Immature natural killer cell (primary cell): ENCODE measurements around the gene SORT1. TPM values are rescaled to one million over a fixed set of nuclear protein-coding genes. Genes with fewer than 3 reads are reported as not detected.
"Not testable (repeated sequence)": the region's sequence is repeated elsewhere in the genome, so short reads cannot be mapped to it uniquely, and the experiment has no call there.

ENCODE experiments used
- DNase-seq, 3 donors: peaks; one replicate each; pipeline ENCODE4 v3.0.0; 2022; ENCODE audit warnings: mixed read lengths in 1 of 3
- H3K27ac Mint-ChIP-seq, 6 donors: one replicate each; pipeline ENCODE4 v1.8.0; 2020; ENCODE audit warnings: mixed read lengths in 6 of 6, mild to moderate bottlenecking in 5 of 6, inconsistent platforms in 4 of 6, moderate library complexity in 3 of 6
- H3K27me3 Mint-ChIP-seq, 3 donors: one replicate each; pipeline ENCODE4 v1.8.0; 2020 to 2021; ENCODE audit warnings: low read depth in 3 of 3, mild to moderate bottlenecking in 3 of 3, mixed read lengths in 3 of 3, moderate library complexity in 3 of 3, inconsistent platforms in 1 of 3
- H3K36me3 Mint-ChIP-seq, 3 donors: one replicate each; pipeline ENCODE4 v1.8.0; 2020; ENCODE audit warnings: mixed read lengths in 3 of 3, inconsistent platforms in 2 of 3, mild to moderate bottlenecking in 2 of 3
- H3K4me1 Mint-ChIP-seq, 2 donors: one replicate each; pipeline ENCODE4 v1.8.0; 2020; ENCODE audit warnings: inconsistent platforms in 2 of 2, mild to moderate bottlenecking in 2 of 2, mixed read lengths in 2 of 2, moderate library complexity in 1 of 2
- H3K4me3 Mint-ChIP-seq, 5 donors: one replicate each; pipeline ENCODE4 v1.8.0; 2020; ENCODE audit warnings: mild to moderate bottlenecking in 5 of 5, mixed read lengths in 5 of 5, inconsistent platforms in 3 of 5, moderate library complexity in 3 of 5
- H3K9me3 Mint-ChIP-seq, 6 donors: one replicate each; pipeline ENCODE4 v1.8.0; 2020; ENCODE audit warnings: mild to moderate bottlenecking in 6 of 6, mixed read lengths in 6 of 6, inconsistent platforms in 4 of 6, moderate library complexity in 3 of 6
- polyA plus RNA-seq, 3 donors: library from polyadenylated mRNA; unstranded; fragments of 300-500 nt; fragmentation: Illumina TruSeq; gene quantifications; one replicate each; pipeline ENCODE4 v1.2.3, GENCODE V29; 2021

SORT1 gene
- polyA plus RNA-seq, 3 donors from 2014 or later = 0.54 to 1.6 TPM; not detected in 1

DNA sequence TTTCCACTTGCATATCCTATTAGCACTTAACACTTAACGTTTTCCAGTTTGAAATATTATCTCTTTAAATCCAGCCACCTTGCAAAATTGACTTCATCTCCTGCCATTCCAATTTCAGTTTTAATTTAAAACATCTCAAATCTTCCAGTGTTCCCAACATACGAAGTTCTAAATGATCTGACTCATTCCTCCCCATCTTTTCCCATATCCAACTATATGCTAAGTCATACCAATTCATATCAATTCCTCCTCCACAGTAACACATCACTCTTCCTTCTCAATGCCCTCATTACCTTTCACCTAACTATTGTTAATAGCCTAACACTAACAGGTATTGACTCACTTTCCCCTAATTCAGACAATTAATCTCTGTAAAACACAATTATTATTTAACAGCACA, 25.8 kb upstream of the SORT1 start:
- H3K9me3 Mint-ChIP-seq = no peaks in the 10 kb centered on the region
- H3K27me3 Mint-ChIP-seq = peaks cover 4 to 17% (median 4%) of the 10 kb centered on the region in 3 donors
- H3K4me3 Mint-ChIP-seq = peak overlapping the region in 3 of 5 donors; percentile 43 to 98 (median 54)
- DNase-seq = no peak
- peaks cover 0 to 8% (median 0%) of the 10 kb centered on the region in 3 donors for H3K36me3 Mint-ChIP-seq
- peak overlapping the region; percentile 96 to 99 (median 98) for H3K27ac Mint-ChIP-seq
- H3K4me1 Mint-ChIP-seq = peaks cover 41 to 56% of the 10 kb centered on the region in 2 donors

DNA sequence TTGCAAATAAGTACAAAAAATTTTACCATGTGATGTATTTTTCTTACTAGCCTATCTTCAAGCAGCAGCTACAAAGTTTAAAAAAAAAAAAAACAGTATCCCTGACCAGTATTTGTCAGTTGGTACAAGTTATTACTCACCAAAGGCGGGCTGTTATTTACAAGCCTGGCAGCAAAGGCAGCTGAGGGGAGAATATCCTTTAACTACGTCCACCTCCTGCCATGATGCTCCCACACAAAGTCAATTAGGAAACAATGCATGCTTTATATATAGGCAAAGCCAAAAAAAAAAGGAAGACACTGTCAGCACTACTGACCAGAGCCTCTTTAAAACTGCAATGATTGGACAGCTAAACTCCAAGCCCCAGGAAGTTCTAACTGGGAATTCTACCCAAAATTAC, 14.8 kb upstream of the SORT1 start:
- Mint-ChIP-seq H3K4me3 (no peak overlapping the region), H3K9me3 (no peaks in the 10 kb centered on the region), H3K36me3 (peaks cover 22 to 67% (median 47%) of the 10 kb centered on the region in 3 donors), H3K27ac (no peak overlapping the region), H3K4me1 (peaks cover 21 to 49% of the 10 kb centered on the region in 2 donors), H3K27me3 (no peaks in the 10 kb centered on the region)
- DNase-seq = no peak

DNA sequence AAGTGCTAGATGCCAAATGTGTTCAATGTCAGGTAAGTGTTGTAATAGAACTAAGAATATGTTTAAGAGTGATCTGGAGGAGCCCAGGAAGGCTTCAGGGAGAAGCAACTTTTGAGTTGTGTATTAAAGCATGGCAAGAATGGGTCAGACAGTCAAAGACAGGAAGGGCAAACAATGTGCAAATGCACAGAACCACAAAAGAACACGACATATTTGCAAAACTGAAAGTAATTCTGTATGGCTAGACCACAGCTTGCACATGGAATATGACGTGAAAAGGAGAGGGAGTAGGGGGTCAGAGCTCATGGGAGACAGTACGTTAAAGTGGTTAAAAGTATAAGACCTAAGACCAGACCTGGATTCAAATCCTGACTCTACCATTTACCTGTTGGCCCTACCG, 7.1 kb upstream of the SORT1 start:
- peak; percentile 33 to 48 (median 42) for DNase-seq
- peaks cover 0 to 1% (median 0%) of the 10 kb centered on the region in 3 donors for H3K27me3 Mint-ChIP-seq
- peaks cover 15 to 23% of the 10 kb centered on the region in 2 donors for H3K4me1 Mint-ChIP-seq
- H3K36me3 Mint-ChIP-seq = peaks cover 20 to 43% (median 29%) of the 10 kb centered on the region in 3 donors
- peak overlapping the region in 4 of 5 donors; percentile 8 to 47 (median 32) for H3K4me3 Mint-ChIP-seq
- peak overlapping the region; percentile 84 to 94 (median 88) for H3K27ac Mint-ChIP-seq
- no peaks in the 10 kb centered on the region for H3K9me3 Mint-ChIP-seq

DNA sequence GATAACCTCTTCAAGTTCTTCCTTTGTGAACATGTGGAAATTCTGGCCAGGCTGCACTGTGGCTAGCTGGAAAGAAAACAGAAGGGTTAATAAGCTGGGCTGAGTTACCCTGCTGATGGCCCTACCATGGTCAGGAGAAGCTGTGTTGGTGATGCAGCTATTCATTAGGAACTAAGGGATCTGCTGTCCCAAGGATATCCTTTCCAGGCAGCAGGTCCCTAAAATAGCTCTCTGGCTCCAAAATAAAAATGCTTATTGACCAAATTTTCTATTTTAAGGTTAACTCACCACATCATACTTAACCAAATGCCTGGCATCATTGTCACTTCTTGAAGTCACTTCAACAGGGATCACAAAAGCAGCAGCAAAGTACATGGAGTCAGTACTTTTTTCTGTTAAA, 4.3 kb upstream of the SORT1 start:
- peaks cover 23 to 35% of the 10 kb centered on the region in 2 donors for H3K4me1 Mint-ChIP-seq
- H3K4me3 Mint-ChIP-seq = no peak overlapping the region
- no peak overlapping the region for H3K27ac Mint-ChIP-seq
- H3K9me3 Mint-ChIP-seq = no peaks in the 10 kb centered on the region
- peaks cover 2 to 4% (median 3%) of the 10 kb centered on the region in 3 donors for H3K27me3 Mint-ChIP-seq
- no peak for DNase-seq
- H3K36me3 Mint-ChIP-seq = peaks cover 15 to 28% (median 17%) of the 10 kb centered on the region in 3 donors

DNA sequence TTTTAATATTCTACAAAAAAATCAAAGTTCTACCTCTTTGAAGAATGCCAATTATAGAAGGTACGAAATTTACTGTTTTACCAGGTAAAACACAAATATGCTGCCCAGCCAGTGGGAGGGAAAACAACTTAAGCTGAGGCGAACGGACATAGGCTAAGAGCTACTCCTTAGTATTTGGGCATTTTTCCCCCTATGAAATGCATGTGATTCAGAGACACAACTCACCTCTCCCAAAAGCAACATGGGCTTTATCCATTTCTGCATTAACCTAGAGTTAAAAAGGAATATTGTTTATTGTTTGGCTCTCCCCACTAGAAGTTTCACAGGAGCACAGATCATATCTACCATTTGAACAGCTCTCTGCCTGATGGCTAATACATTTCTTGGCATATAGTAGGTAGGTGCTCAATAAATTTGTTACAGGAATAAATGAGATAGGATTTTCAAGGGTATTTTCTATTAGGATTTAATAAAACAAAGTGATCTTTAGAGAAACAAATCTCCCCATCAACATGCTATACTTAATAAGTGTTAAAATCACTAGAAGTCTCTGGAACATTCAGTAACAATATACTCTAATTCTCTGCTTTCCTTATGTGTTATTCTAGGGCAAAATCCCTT, 2.4 kb upstream of the SORT1 start:
- peak overlapping the region in 1 of 6 donors; percentile 33 for H3K27ac Mint-ChIP-seq

DNA sequence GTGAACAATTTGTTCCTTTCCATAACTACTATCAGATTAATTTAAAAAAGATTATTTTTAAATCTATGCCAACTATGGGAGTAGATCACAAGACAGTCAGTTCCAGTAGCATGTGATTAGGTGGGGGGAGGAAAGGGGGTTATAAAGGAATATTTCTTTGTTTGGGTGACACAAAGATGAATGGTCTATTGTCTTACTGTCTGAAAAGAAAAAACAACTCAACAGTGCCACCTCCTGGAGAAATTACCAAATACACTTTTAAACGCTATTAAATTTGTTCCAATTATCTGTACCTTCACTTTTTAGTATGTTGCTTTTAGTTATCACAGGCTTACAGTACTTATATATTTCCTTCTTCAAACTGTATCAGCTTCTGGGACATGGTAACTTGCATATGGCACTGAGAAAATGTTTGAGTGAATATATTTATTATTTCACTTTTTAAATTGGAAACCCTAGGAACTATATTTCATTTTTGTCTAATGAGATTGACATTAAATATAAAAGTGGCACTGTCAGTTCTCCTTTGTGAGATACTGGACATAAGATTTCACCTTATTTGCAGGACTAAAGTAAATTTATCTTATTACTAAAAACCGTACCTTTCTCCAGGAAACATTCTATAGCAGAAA, 1.7 kb upstream of the SORT1 start:
- Mint-ChIP-seq H3K27me3 (peaks cover 11 to 23% (median 18%) of the 10 kb centered on the region in 3 donors), H3K4me1 (peaks cover 16 to 26% of the 10 kb centered on the region in 2 donors), H3K36me3 (peaks cover 0 to 9% (median 3%) of the 10 kb centered on the region in 3 donors), H3K4me3 (peak overlapping the region; percentile 43 to 79 (median 52)), H3K9me3 (no peaks in the 10 kb centered on the region), H3K27ac (peak overlapping the region in 2 of 6 donors; percentile 35 to 65)
- DNase-seq = peak; percentile 42 to 59 (median 49)

More for the DNA sequence above, 2.4 kb upstream of the SORT1 start:
- Mint-ChIP-seq H3K9me3 (no peaks in the 10 kb centered on the region), H3K27me3 (peaks cover 8 to 19% (median 15%) of the 10 kb centered on the region in 3 donors), H3K4me3 (no peak overlapping the region), H3K36me3 (peaks cover 7 to 16% (median 10%) of the 10 kb centered on the region in 3 donors), H3K4me1 (peaks cover 23 to 33% of the 10 kb centered on the region in 2 donors)
- DNase-seq = no peak

DNA sequence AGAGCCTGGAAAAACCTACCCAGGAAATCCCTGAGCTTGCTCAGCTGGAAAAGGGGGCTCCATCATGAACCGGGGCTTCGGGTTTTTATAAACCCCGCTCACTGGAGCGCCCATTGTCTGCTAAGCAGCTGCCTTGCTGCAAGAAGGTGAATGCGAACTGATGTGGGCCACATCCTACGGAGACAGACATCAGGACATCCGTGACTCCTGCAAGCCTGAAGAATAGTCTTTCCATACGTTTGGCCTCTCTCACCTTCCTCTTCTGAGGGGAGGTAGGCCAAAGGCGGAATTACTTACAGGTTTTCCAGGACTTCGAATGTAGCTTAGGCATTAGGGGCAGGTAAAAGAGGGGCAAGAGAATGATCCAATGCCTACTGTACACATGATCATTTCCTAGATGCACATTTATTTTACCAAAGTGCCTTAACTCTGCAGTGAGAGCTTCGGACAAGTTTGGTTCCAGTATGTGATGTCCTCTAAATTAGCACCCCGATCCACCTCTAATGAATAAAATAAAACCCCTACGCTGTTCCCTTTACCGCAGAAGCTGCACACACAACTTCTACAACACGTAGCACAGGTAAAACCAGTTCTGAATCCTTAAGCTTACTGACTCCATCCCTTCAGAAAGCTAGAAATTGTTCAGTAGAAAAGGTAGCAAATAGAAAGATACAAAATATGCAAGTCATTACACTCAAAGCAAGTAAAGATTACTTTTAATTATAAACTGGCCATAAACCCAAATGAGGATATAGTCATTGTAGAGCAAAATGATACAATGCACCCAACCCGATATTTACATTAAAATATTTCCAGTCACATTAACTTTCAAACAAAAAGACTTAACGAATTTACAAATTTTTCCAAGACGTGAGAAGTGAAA, 866 bp upstream of the SORT1 start:
- Mint-ChIP-seq H3K4me3 (peak overlapping the region; percentile 70 to 81 (median 76)), H3K27me3 (peaks cover 13 to 23% (median 18%) of the 10 kb centered on the region in 3 donors), H3K36me3 (peaks cover 0 to 9% (median 3%) of the 10 kb centered on the region in 3 donors), H3K9me3 (no peaks in the 10 kb centered on the region), H3K27ac (no peak overlapping the region), H3K4me1 (peaks cover 14 to 23% of the 10 kb centered on the region in 2 donors)
- no peak for DNase-seq

DNA sequence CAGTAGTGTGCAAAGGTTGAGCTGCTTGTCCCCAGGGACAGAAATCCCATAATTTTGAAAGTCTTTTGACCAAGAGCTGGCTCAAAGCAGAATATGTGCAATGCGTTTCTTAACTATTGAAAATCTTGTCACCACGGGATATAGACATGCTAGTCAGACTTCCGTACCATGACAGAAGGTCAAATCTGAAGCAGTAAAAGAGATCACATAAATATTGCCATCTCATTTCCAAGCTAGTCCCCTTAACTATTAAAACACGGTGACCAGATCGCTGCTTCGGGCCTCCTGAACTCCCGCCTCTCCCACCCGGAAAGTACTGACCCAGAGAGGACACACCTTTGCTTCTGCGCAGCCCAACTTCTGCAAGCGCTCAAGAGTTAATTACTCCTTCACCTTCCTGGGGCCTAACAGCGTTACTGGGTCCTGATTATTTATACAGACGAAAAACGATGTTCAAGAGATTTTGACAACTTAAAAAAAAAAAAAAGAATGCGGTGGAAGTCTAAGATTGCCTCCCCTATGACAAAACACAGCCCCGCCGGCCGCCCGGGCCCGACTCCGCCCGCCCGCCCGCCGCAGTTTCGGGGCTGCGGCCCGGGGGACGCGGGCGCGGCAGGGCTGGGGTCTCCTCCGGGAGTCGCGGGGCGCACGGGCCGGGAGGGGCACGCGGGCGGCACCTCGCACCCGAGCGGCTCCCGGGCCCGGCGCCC, 692 bp downstream of the SORT1 start:
- peaks cover 16 to 25% (median 18%) of the 10 kb centered on the region in 3 donors for H3K27me3 Mint-ChIP-seq
- peaks cover 0 to 7% (median 3%) of the 10 kb centered on the region in 3 donors for H3K36me3 Mint-ChIP-seq
- DNase-seq = peak in 1 of 3 donors; percentile 2
- peak overlapping the region in 1 of 6 donors; percentile 66 for H3K27ac Mint-ChIP-seq
- no peaks in the 10 kb centered on the region for H3K9me3 Mint-ChIP-seq
- peak overlapping the region; percentile 85 to 90 (median 88) for H3K4me3 Mint-ChIP-seq
- peaks cover 14 to 23% of the 10 kb centered on the region in 2 donors for H3K4me1 Mint-ChIP-seq

DNA sequence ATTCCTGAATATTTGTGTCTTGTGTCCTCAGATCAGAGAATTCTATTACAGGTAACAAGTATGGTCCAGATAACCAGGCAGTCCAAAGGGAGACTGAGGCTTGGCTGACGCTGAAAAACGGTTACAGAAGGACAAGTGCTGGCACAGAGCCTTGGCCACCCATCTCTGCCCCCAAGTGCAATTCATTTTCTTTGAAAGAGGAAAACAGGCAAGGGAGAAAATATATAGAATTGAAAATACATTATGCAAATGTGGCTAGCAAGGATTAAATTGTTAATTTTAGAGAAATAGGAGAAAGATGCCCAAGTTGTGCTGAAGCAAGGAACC, 1.2 kb downstream of the SORT1 start:
- peaks cover 14 to 23% of the 10 kb centered on the region in 2 donors for H3K4me1 Mint-ChIP-seq
- peaks cover 16 to 27% (median 18%) of the 10 kb centered on the region in 3 donors for H3K27me3 Mint-ChIP-seq
- no peak for DNase-seq
- H3K36me3 Mint-ChIP-seq = peaks cover 0 to 5% (median 3%) of the 10 kb centered on the region in 3 donors
- H3K9me3 Mint-ChIP-seq = no peaks in the 10 kb centered on the region
- no peak overlapping the region for H3K27ac Mint-ChIP-seq
- H3K4me3 Mint-ChIP-seq = peak overlapping the region; percentile 85 to 90 (median 88)

DNA sequence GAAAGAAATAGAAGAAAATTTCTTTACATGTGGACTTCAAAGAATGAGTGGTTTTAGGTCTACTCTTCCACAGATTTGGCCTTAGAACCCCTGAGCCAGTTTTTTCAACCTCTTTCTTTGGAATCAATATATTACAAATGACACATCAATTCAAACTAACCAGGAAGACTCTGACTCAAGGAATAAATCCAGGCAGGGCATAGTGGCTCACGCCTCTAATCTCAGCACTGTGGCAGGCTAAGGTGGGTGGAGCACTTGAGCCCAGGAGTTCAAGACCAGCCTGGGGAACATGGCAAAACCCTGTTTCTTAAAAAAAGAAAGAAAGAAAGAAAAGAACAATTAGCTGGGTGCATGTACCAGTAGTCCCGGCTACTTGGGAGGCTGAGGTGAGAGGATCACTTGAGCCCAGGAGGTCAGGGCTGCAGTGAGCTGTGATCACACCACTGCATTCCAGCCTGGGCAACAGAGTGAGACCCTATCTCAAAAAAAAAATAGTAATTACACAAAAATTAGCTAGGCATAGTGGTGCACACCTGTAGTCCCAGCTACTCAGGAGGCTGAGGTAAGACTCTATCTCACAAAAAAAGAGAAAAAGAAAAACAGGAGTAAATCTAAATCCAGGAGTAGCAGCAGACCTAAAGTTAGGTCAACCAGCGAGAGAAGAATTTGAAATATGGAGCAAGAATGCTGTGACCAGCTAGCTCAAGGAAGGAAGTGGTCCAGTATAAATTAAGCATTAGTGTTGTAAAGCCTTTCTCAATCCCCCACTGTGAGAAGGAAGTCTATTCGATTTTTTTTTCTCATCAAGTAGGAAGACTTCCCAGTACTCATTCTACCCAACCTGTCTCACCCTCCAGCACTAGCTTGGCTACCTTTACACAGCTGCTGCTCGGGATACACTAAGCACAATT, 1.9 kb downstream of the SORT1 start:
- no peak for DNase-seq
- H3K4me3 Mint-ChIP-seq = peak overlapping the region; percentile 52 to 90 (median 88)
- H3K9me3 Mint-ChIP-seq = no peaks in the 10 kb centered on the region
- H3K27me3 Mint-ChIP-seq = peaks cover 16 to 27% (median 18%) of the 10 kb centered on the region in 3 donors
- H3K27ac Mint-ChIP-seq = no peak overlapping the region
- H3K36me3 Mint-ChIP-seq = peaks cover 0 to under 1% (median under 1%) of the 10 kb centered on the region in 3 donors
- peaks cover 14 to 23% of the 10 kb centered on the region in 2 donors for H3K4me1 Mint-ChIP-seq

DNA sequence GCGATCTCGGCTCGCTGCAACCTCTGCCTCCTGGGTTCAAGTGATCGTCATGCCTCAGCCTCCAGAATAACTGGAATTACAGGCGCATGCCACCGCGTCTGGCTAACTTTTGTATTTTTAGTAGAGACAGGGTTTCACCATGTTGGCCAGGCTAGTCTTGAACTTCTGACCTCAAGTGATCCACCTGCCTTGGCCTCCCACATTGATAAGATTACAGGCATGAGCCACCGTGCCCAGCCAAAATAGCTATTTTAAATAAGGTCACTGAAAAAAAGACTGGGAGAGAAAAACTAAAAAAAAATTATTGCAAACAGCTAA, 2.5 kb downstream of the SORT1 start:
- H3K36me3 Mint-ChIP-seq, H3K9me3 Mint-ChIP-seq, DNase-seq, H3K27ac Mint-ChIP-seq, H3K4me3 Mint-ChIP-seq: not testable (repeated sequence)
- peaks cover 18 to 27% (median 19%) of the 10 kb centered on the region in 3 donors for H3K27me3 Mint-ChIP-seq
- peaks cover 14 to 23% of the 10 kb centered on the region in 2 donors for H3K4me1 Mint-ChIP-seq

DNA sequence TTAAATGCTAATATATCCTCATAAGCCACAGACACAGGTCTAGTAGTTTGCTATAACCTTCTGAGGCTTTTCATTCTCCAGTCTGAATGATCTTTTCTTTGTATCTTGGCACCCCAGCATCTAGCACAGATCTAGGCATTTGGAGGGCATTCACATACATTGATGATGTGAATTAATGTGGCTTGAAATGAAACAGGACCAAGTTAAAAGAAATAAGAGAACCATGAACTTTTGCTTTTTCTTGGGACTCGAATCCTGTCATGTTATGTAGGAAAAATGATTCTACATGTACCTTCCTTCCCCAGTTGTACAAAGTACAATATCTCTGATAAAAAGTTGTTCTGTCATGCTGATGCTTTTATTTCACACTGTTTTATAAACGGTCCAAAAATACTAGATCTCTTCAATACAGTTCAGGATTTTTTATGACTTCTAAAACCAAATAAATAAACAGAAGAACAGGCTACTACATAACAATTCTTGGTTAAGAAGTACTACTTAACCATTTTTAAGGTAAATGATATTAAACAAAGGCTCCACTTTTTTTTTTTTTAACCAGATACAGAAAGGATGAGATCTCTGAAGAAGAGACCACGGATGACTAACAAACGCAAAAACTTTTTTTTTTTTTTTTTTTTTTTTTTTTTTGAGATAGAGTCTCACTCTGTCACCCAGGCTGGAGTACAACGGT, 3.0 kb downstream of the SORT1 start:
- H3K9me3 Mint-ChIP-seq = no peaks in the 10 kb centered on the region
- no peaks in the 10 kb centered on the region for H3K36me3 Mint-ChIP-seq
- H3K27me3 Mint-ChIP-seq = peaks cover 19 to 29% (median 23%) of the 10 kb centered on the region in 3 donors
- no peak for DNase-seq
- H3K4me1 Mint-ChIP-seq = peaks cover 14 to 23% of the 10 kb centered on the region in 2 donors
- H3K4me3 Mint-ChIP-seq = no peak overlapping the region
- no peak overlapping the region for H3K27ac Mint-ChIP-seq
